Right atrium auricular region (tissue), 2 donors: ENCODE data around the gene PTGER2. TPM values are rescaled to one million over a fixed set of nuclear protein-coding genes. Genes with fewer than 3 reads are reported as not detected.

Source experiments
- DNase-seq: peaks from one replicate; pipeline ENCODE4 v3.0.0-alpha.2; 2019; ENCODE audit warnings: low spot score
- H3K27ac ChIP-seq, 2 donors: fragments of 200-600 bp; sonication (generic); 1 replicate in 1 of 2; 2 replicates in 1 of 2; pipeline ENCODE4 v1.5.1; 2016 to 2019
- H3K27me3 ChIP-seq, 2 donors: fragments of 200-600 bp; sonication (generic); one replicate each; pipeline versions ENCODE4 v1.5.1 to v1.6.0; 2017 to 2019
- H3K36me3 ChIP-seq: fragments of 200-600 bp; sonication (generic); one replicate; pipeline ENCODE4 v1.5.1; 2016
- H3K4me1 ChIP-seq, 2 donors: fragments of 200-600 bp; sonication (generic); one replicate each; pipeline versions ENCODE4 v1.5.1 to v1.6.0; 2017 to 2019
- H3K4me3 ChIP-seq, 2 donors: fragments of 200-600 bp; sonication (generic); 1 replicate in 1 of 2; 2 replicates in 1 of 2; pipeline ENCODE4 v1.5.1; 2017 to 2019; ENCODE audit warnings: mild to moderate bottlenecking in 1 of 2, moderate library complexity in 1 of 2
- H3K9me3 ChIP-seq, 2 donors: fragments of 200-600 bp; sonication (generic); one replicate each; pipeline ENCODE4 v1.5.1; 2019
- total RNA-seq, 2 donors: library from RNA; depleted of rRNA; stranded (reverse); fragments of >200 nt; gene quantifications; one replicate each; pipeline ENCODE4 v1.1.0, GENCODE V29; 2016
- TF ChIP-seq, protein P1 (sequence below), 2 donors: fragments of 200-600 bp; sonication (generic); IDR thresholded peaks; one replicate each; pipeline ENCODE4 v1.5.1; 2019; ENCODE audit warnings: antibody characterized with exemption in 2 of 2

The PTGER2 gene
- total RNA-seq, 2 donors from 2014 or later: 0.44 to 1.5 TPM

DNA sequence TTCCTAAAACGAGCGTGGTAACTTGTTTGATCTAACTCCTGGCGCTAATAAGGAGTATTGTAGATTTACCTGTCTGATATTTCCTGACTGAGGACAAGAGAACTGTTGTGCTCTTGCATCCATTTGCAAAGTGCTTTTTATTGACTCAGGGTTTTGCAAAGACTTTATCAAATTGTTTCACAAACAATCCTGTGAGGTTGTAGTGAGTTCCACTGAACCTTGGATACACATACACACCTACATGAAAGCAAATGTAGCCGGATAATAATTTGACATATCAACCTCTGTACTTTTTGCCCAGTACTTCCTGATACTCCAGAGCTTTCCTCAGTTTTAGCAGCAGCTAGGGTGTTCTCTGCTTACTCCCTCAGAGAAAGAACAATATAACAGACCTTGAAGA is 6.7 kb upstream of the PTGER2 start:
- TF ChIP-seq, protein P1, sequence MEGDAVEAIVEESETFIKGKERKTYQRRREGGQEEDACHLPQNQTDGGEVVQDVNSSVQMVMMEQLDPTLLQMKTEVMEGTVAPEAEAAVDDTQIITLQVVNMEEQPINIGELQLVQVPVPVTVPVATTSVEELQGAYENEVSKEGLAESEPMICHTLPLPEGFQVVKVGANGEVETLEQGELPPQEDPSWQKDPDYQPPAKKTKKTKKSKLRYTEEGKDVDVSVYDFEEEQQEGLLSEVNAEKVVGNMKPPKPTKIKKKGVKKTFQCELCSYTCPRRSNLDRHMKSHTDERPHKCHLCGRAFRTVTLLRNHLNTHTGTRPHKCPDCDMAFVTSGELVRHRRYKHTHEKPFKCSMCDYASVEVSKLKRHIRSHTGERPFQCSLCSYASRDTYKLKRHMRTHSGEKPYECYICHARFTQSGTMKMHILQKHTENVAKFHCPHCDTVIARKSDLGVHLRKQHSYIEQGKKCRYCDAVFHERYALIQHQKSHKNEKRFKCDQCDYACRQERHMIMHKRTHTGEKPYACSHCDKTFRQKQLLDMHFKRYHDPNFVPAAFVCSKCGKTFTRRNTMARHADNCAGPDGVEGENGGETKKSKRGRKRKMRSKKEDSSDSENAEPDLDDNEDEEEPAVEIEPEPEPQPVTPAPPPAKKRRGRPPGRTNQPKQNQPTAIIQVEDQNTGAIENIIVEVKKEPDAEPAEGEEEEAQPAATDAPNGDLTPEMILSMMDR (IDR thresholded peaks at IDR 0.05): no peak
- DNase-seq: no peak
- no peak overlapping the region for H3K27ac ChIP-seq

DNA sequence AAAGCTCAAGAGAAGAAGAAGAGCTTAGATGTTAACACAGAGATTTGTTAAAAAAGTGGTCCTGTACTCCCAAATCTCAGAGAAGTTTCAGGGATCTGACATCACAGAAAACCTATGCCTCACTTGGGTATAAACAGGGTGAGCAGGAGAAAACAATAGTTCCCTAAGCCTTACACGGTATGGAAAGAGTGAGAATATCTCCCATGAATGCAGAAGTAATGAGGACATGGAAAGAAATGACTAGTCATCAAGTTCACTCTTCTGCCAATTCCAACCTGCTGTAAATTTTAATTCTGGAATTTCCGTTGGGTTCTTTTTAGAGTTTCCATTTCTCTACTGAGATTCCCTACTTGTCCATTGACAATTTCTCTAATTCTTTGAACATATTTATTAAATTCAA is 6.2 kb upstream of the PTGER2 start:
- H3K27me3 ChIP-seq: no peaks in the 10 kb centered on the region
- H3K36me3 ChIP-seq: no peaks in the 10 kb centered on the region
- no peaks in the 10 kb centered on the region for H3K9me3 ChIP-seq
- H3K4me1 ChIP-seq: peaks cover 0 to 4% of the 10 kb centered on the region in 2 donors
- H3K27ac ChIP-seq: no peak overlapping the region
- H3K4me3 ChIP-seq: no peak overlapping the region
- TF ChIP-seq, protein P1 (IDR thresholded peaks at IDR 0.05): no peak
- no peak for DNase-seq

More for the DNA sequence above, 6.7 kb upstream of the PTGER2 start:
- no peak overlapping the region for H3K4me3 ChIP-seq
- H3K4me1 ChIP-seq: no peaks in the 10 kb centered on the region
- no peaks in the 10 kb centered on the region for H3K36me3 ChIP-seq
- no peaks in the 10 kb centered on the region for H3K9me3 ChIP-seq
- no peaks in the 10 kb centered on the region for H3K27me3 ChIP-seq

DNA sequence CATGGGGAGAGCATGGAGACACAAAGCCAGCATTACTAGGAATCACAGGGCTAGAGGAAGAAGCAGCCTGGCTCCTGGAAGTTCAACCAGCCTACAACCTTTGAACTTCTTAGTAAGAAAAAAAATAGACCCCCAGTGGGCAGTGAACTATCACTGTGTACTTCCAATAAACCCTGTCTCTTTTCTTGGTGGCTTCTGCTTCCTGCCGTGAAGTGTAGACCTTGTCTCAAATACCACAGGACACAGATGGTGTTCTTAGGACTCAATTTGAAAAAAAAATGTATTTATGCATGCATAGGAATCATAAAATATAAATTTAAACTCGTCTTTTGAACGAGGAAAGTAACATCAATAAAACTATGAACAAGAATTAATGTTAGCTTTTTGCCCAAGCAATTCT is 3.6 kb upstream of the PTGER2 start:
- no peaks in the 10 kb centered on the region for H3K9me3 ChIP-seq
- peaks cover 0 to 27% of the 10 kb centered on the region in 2 donors for H3K4me1 ChIP-seq
- TF ChIP-seq, protein P1 (IDR thresholded peaks at IDR 0.05): no peak
- DNase-seq: no peak
- H3K36me3 ChIP-seq: no peaks in the 10 kb centered on the region
- H3K27ac ChIP-seq: no peak overlapping the region
- H3K4me3 ChIP-seq: no peak overlapping the region
- no peaks in the 10 kb centered on the region for H3K27me3 ChIP-seq

DNA sequence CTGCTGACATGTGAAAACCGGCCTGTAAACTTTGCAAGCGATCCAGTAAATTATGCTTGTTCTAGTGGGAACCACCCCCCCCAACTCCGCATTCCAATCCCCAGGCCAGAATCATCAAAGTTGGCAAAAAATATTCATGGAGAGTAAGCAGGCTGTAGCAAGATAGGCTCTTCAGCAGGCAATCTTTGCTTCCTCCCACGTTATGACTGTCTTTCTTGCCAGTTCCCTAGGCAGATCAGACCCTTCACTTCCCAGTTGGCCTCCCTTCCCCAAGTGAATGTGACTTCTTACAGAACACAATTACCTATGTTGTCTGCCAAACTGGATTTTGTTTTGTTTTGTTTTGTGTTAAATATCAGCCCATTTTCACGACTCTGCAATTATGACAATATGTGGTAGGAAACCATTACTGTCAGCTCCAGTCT is 1.2 kb upstream of the PTGER2 start:
- Histone ChIP-seq H3K27ac (no peak overlapping the region), H3K4me1 (peaks cover 0 to 27% of the 10 kb centered on the region in 2 donors), H3K27me3 (no peaks in the 10 kb centered on the region), H3K36me3 (no peaks in the 10 kb centered on the region), H3K4me3 (peak overlapping the region; percentile 11 to 60), H3K9me3 (no peaks in the 10 kb centered on the region)
- TF ChIP-seq, protein P1 (IDR thresholded peaks at IDR 0.05): no peak
- DNase-seq: no peak

DNA sequence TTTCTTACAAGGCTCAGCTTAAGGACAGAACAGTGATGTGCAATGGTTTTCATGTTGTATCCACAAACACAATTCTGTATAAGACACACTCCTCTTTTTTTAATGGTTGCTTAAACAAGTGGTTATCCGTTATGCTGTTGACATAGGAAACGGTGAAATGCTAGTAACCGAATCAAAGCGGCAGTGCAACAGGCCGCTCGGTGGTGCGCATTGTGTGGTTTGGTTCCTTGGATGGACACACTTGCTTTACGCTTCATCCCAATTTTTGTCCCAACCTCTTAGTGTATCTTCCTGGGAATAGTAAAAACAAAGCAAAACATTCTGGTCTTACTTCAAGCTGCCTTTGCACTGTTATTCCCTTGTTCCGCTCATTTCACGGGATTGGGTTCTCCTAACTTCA is 650 bp upstream of the PTGER2 start:
- H3K4me1 ChIP-seq: peaks cover 0 to 27% of the 10 kb centered on the region in 2 donors

More for the DNA sequence above, 650 bp upstream of the PTGER2 start:
- DNase-seq: no peak
- Histone ChIP-seq H3K9me3 (no peaks in the 10 kb centered on the region), H3K36me3 (no peaks in the 10 kb centered on the region), H3K4me3 (peak overlapping the region; percentile 31 to 60), H3K27me3 (no peaks in the 10 kb centered on the region), H3K27ac (peak overlapping the region in 1 of 2 donors; percentile 20)
- TF ChIP-seq, protein P1 (IDR thresholded peaks at IDR 0.05): no peak
